Activated CD8-positive, alpha-beta T cell treated with anti-CD3 and anti-CD28 coated beads, Interleukin-2, amount 10 ng/mL, durations not matched to agents 7 days and 5 days (primary cell): ENCODE data around the gene RHOG. TPM values are rescaled to one million over a fixed set of nuclear protein-coding genes. Genes with fewer than 3 reads are reported as not detected.

ENCODE experiments used
- total RNA-seq, 2 experiments: library from RNA; stranded (reverse); gene quantifications; one replicate each; pipeline ENCODE4 v1.2.3, GENCODE V29; 2021

The RHOG gene
- total RNA-seq, 2 experiments from 2014 or later = 173 to 191 TPM

Other genes with a start within 250 kb of the RHOG start
- not detected for gene ART5, start 199.0 kb downstream of the RHOG start, total RNA-seq
- not detected for gene ART1, start 195.8 kb downstream of the RHOG start, total RNA-seq
- 1 to 10 TPM; 2.6 to 3.0 TPM for gene CHRNA10, start 169.6 kb downstream of the RHOG start, total RNA-seq
- 100 to 1,000 TPM; 106 to 108 TPM for gene NUP98, start 43.4 kb downstream of the RHOG start, total RNA-seq
- gene PGAP2, start 32.4 kb downstream of the RHOG start, total RNA-seq = 10 to 100 TPM; 23.8 to 25.7 TPM
- 100 to 1,000 TPM in 1 of 2 experiments, 10 to 100 TPM in 1; 97.3 to 104 TPM for gene STIM1, start 14.7 kb upstream of the RHOG start, total RNA-seq